ENCODE measurements around the gene SPECC1. TPM values are rescaled to one million over a fixed set of nuclear protein-coding genes. Genes with fewer than 3 reads are reported as not detected.

SPECC1 gene
- total and polyA plus RNA-seq, 2 donors (not counting 3 experiments of a cell fraction or from before 2014, with no cell fraction given) = 5.3 to 20.4 TPM

DNA sequence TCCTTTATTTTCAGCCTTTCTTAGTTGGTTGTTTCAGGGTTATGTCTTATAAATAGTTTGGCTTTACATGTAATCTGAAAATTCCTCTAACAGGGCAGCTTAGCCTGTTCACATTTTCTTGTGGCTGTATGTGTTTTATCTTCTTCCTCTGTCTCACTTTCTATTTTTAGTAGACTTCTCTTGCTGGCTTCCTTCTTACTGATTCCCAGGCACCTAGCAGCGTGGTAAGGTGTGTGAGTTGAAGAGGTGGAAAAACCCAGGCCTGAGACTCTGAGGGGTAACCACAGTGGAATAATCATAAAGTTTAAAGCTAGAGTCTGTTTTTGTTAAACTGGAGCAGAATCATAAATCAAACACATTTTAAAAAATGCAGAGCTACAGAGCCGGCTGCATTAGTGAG lies 267.3 kb downstream of the SPECC1 start:
- Histone ChIP-seq H3K9me3 (replicated peaks; ENCODE audit: control insufficient read depth, insufficient read depth, low read length) (no peaks in the 10 kb centered on the region), H3K4me3 (replicated peaks in 1 of 3; ENCODE audit: insufficient read depth in 1 of 3, low read depth in 1 of 3, low read length in 3 of 3) (no peak overlapping the region), H3K4me1 (ENCODE audit: control insufficient read depth, extremely low read depth, insufficient read depth, low read length) (no peaks in the 10 kb centered on the region), H2AFZ (ENCODE audit: low read depth, low read length) (no peak overlapping the region), H3K9ac (replicated peaks; ENCODE audit: extremely low read depth, insufficient read depth, low read length) (no peak overlapping the region), H3K27me3 (ENCODE audit: control insufficient read depth in 2 of 2, insufficient read depth in 2 of 2, low read length in 2 of 2) (no peaks in the 10 kb centered on the region), H3K4me2 (ENCODE audit: insufficient read depth, low read length) (no peak overlapping the region), H3K36me3 (ENCODE audit: control insufficient read depth in 2 of 2, extremely low read depth in 1 of 2, insufficient read depth in 2 of 2, low read length in 2 of 2) (no peaks in the 10 kb centered on the region), H3K27ac (ENCODE audit: insufficient read depth, low read depth, low read length) (no peak overlapping the region), H4K20me1 (replicated peaks; ENCODE audit: control insufficient read depth, extremely low read depth, insufficient read depth, low read length) (no peaks in the 10 kb centered on the region), H3K9me1 (replicated peaks; ENCODE audit: control insufficient read depth, extremely low read depth, insufficient read depth, low read length) (no peaks in the 10 kb centered on the region), H3K79me2 (ENCODE audit: control insufficient read depth, insufficient read depth, low read length) (no peaks in the 10 kb centered on the region)
- TF ChIP-seq FOS (IDR thresholded peaks at IDR 0.05; ENCODE audit: borderline replicate concordance, insufficient read depth, low read length) (no peak), POLR2AphosphoS5 (IDR thresholded peaks at IDR 0.05; ENCODE audit: insufficient read depth, low read depth, low read length) (no peak), CTCF (IDR thresholded peaks at IDR 0.05; ENCODE audit: extremely low read depth in 1 of 2, insufficient read depth in 1 of 2, low read depth in 1 of 2, low read length in 2 of 2) (no peak), GATA2 (IDR thresholded peaks at IDR 0.05; ENCODE audit: insufficient read depth, insufficient read length, low read depth, low read length) (no peak), POLR2A (IDR thresholded peaks at IDR 0.05; ENCODE audit: low read depth, low read length) (no peak), JUN (IDR thresholded peaks at IDR 0.05; ENCODE audit: borderline replicate concordance, insufficient read depth, insufficient read length, low read depth) (no peak), MYC (IDR thresholded peaks at IDR 0.05; ENCODE audit: low read depth, low read length) (no peak), EZH2 (IDR thresholded peaks at IDR 0.05; ENCODE audit: borderline replicate concordance, low read depth, low read length, severe bottlenecking) (no peak)
- TF ChIP-seq, protein P1, sequence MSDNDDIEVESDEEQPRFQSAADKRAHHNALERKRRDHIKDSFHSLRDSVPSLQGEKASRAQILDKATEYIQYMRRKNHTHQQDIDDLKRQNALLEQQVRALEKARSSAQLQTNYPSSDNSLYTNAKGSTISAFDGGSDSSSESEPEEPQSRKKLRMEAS (IDR thresholded peaks at IDR 0.05; ENCODE audit: insufficient read depth, insufficient read length) = no peak
- FAIRE-seq = no peak
- dilution Hi-C loops (cut with MboI; ENCODE audit: extremely low pct_ligation_motif_present, low sequenced_read_pairs) (no loop called here), intact Hi-C loops (cut with micrococcal nuclease) (no loop called here)
- POLR2A ChIA-PET = no interaction called here
- no peak for DNase-seq (ENCODE audit: low read depth, low spot score)
- BruUV-seq (replicated peaks) = no TSS peak
- CTCF ChIA-PET = interaction anchor here (2.0 kb wide), 1 partner anchor 50 kb away, joined by 9 read pairs; no protein-coding TSS in a partner anchor
